ENCODE measurements around the gene LAIR1.
"Not testable (repeated sequence)": the region's sequence is repeated elsewhere in the genome, so short reads cannot be mapped to it uniquely, and the experiment has no call there.

Gene LAIR1

DNA sequence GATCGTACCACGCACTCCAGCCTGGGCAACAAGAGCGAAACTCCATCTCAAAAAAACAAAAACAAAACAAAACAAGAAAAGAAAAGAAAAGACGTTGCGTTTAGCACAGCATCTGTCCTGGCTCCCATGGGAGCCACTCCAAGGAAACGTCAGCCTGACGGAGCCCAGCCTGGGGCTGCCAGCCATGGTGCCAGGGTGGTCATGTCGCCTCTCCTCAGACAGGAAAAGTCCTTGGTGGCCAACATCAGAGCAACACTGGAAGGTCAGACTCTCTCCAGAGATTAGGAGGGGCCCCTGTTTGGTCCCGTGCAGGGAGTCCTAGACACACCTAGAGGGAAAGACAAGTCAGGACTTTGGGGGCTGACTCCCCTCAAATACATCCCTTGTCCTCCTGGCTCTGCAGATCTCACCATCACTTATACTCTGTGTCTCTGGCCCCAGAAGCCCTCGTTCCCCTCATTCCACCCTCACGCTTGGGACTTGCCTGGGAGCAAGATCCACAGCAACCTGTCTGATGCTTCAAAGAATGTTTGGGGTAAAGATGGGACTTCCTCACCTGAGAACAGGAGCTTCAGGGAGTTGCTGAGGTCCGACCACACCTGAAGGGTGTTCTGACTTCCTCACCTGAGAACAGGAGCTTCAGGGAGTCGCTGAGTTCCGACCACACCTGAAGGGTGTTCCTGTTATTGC lies 35.1 kb downstream of the LAIR1 start:
- in situ Hi-C loops (cut with HindIII; ENCODE audit: low pct_unique_long_range_greater_than_20kb, low sequenced_read_pairs), result no loop called here
- TF ChIP-seq JUND (IDR thresholded peaks at IDR 0.05; ENCODE audit: low read depth), result no peak
- no peak for DNase-seq (ENCODE audit: low read depth in 1 of 2, low spot score in 1 of 2)

DNA sequence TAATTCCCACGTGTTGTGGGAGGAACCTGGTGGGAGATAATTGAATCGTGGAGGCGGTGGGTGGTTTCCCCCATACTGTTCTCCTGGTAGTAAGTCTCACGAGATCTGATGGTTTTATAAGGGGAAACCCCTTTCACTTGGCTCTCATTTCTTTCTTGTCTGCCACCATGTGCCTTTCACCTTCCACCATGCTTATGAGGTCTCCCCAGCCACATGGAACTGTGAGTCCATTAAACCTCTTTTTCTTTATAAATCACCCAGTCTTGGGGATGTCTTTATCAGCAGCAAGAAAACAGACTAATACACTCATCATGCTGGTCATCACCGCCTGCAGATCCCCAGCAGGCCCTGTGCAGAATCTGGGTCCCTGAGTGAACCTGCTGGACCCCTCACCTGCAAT lies 36.0 kb downstream of the LAIR1 start:
- in situ Hi-C loops (cut with HindIII; ENCODE audit: low pct_unique_long_range_greater_than_20kb, low sequenced_read_pairs); DNase-seq (ENCODE audit: low read depth in 1 of 2, low spot score in 1 of 2): not testable (repeated sequence)

GRCh38 chr19:54325631-54326030 lies 39.1 kb downstream of the LAIR1 start:
- no peak for TF ChIP-seq JUND (IDR thresholded peaks at IDR 0.05; ENCODE audit: low read depth)
- DNase-seq (ENCODE audit: low read depth in 1 of 2, low spot score in 1 of 2), result no peak
- in situ Hi-C loops (cut with HindIII; ENCODE audit: low pct_unique_long_range_greater_than_20kb, low sequenced_read_pairs), result no loop called here

- peak in 1 of 2 experiments; percentile 52 for DNase-seq (ENCODE audit: low read depth in 1 of 2, low spot score in 1 of 2)
- in situ Hi-C loops (cut with HindIII; ENCODE audit: low pct_unique_long_range_greater_than_20kb, low sequenced_read_pairs), result no loop called here
- TF ChIP-seq JUND (IDR thresholded peaks at IDR 0.05; ENCODE audit: low read depth), result no peak
Measured at GRCh38 chr19:54325194-54325621, 39.5 kb downstream of the LAIR1 start.

GRCh38 chr19:54324071-54324470 lies 40.7 kb downstream of the LAIR1 start:
- no peak for DNase-seq (ENCODE audit: low read depth in 1 of 2, low spot score in 1 of 2)
- in situ Hi-C loops (cut with HindIII; ENCODE audit: low pct_unique_long_range_greater_than_20kb, low sequenced_read_pairs), result no loop called here
- TF ChIP-seq JUND (IDR thresholded peaks at IDR 0.05; ENCODE audit: low read depth), result no peak

DNA sequence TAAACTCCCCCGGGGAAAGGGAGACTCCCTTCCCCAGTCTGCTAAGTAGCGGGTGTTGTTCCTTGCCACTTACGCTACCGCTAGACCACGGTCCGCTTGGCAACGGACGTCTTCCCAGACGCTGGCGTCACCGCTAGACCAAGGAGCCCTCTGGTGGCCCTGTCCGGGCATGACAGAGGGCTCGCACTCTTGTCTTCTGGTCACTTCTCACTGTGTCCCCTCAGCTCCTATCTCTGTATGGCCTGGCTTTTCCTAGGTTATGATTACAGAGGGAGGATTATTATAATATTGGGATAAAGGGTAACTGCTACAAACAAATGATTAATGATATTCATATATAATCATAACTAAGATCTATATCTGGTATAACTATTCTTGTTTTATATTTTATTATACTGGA lies 41.8 kb downstream of the LAIR1 start:
- in situ Hi-C loops (cut with HindIII; ENCODE audit: low pct_unique_long_range_greater_than_20kb, low sequenced_read_pairs); DNase-seq (ENCODE audit: low read depth in 1 of 2, low spot score in 1 of 2): not testable (repeated sequence)

GRCh38 chr19:54322295-54322694 lies 42.4 kb downstream of the LAIR1 start:
- DNase-seq (ENCODE audit: low read depth in 1 of 2, low spot score in 1 of 2); in situ Hi-C loops (cut with HindIII; ENCODE audit: low pct_unique_long_range_greater_than_20kb, low sequenced_read_pairs): not testable (repeated sequence)

DNA sequence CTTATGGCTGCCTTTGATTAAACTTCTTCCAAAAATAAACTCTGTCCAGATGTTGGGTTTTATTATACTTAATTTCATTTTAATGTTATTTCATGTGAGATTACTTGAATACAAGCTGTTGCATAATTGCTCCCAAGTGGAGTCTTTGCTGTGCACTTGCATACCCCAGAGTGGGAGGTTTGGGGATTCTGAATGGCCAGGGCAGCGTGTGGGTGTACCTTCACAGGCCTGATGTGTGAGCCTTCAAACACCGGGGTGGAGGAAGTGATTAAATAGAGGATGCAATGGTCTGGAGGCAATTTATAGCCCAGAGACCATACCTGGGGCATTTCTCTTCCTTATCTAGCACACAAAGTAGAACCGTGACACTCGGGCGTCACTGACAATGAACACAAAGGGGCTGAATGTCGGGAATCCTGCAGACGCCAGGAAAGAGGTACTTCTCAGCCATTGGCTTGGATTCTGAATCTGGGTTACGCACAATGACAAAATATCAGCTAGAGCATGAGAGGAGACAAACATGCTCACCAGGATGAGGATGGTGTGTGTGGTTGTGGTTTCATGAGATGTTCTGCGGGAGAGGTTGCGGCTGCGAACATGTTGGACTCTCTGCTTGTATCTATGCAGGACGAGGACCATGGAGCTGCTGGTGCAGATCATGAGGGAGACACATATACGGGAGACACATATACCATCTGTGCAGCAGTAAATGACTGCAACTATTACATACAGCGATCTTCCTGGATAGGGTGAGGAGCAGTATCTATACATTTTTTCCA lies 44.6 kb downstream of the LAIR1 start:
- no peak for DNase-seq (ENCODE audit: low read depth in 1 of 2, low spot score in 1 of 2)
- in situ Hi-C loops (cut with HindIII; ENCODE audit: low pct_unique_long_range_greater_than_20kb, low sequenced_read_pairs), result no loop called here
- no peak for TF ChIP-seq JUND (IDR thresholded peaks at IDR 0.05; ENCODE audit: low read depth)

GRCh38 chr19:54319049-54319448 lies 45.7 kb downstream of the LAIR1 start:
- in situ Hi-C loops (cut with HindIII; ENCODE audit: low pct_unique_long_range_greater_than_20kb, low sequenced_read_pairs), result no loop called here
- TF ChIP-seq JUND (IDR thresholded peaks at IDR 0.05; ENCODE audit: low read depth), result no peak
- DNase-seq (ENCODE audit: low read depth in 1 of 2, low spot score in 1 of 2), result no peak

DNA sequence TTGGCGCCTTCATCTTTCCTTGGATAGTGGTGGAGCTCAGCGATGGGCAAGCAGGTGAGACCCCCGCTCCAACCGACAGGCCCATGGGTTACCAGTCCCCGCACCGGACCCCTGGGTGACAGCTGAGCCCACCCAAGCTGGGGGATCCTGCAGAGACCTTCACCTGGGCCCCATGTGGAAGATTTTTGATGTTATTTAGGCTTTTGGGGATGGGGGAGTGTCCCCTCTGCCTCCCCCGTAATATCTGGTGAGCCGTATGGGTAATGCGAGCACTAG lies 46.8 kb downstream of the LAIR1 start:
- no peak for DNase-seq (ENCODE audit: low read depth in 1 of 2, low spot score in 1 of 2)
- in situ Hi-C loops (cut with HindIII; ENCODE audit: low pct_unique_long_range_greater_than_20kb, low sequenced_read_pairs), result no loop called here
- no peak for TF ChIP-seq JUND (IDR thresholded peaks at IDR 0.05; ENCODE audit: low read depth)

DNA sequence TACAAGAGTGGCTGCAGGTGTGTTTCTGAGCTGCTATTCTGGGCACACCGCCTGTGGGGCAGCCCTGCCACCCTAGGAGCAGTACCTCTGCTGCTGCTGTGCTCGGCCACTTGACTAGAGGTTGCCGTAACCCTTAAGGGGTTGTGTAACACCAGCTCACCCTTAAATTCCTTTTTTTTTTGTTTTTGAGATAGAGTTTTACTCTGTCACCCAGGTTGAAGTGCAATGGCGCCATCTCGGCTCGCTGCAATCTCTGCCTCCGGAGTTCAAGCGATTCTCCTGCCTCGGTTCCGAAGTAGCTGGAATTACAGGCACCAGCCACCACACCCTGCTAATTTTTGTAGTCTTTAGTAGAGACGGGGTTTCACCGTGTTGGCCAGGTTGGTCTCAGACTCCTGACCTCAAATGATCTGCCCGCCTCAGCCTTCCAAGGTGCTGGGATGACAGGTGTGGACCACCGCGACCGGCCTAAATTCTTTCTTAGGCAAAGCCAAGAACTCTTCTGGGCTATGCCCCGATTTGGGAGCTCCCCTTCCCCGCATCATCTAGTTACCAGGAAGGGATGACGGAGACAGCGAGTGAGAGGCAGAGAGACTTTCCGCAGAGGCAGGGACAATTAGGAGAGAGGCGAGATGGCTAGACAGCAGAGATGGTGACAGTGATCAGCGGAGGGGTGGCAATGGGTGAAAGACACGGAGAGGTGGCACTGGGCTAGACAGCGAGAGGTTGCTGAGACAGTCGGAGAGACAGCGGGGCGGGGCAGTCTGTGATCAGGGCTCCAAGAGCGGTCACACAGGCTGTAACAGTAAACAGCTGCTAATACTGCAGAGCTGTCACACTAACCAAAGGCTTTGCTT lies 47.4 kb downstream of the LAIR1 start:
- in situ Hi-C loops (cut with HindIII; ENCODE audit: low pct_unique_long_range_greater_than_20kb, low sequenced_read_pairs), result no loop called here
- DNase-seq (ENCODE audit: low read depth in 1 of 2, low spot score in 1 of 2), result peak in 1 of 2 experiments; percentile 55
- no peak for TF ChIP-seq JUND (IDR thresholded peaks at IDR 0.05; ENCODE audit: low read depth)

GRCh38 chr19:54316746-54317107 lies 48.0 kb downstream of the LAIR1 start:
- DNase-seq (ENCODE audit: low read depth in 1 of 2, low spot score in 1 of 2), result peak in 1 of 2 experiments; percentile 91
- TF ChIP-seq JUND (IDR thresholded peaks at IDR 0.05; ENCODE audit: low read depth), result no peak
- in situ Hi-C loops (cut with HindIII; ENCODE audit: low pct_unique_long_range_greater_than_20kb, low sequenced_read_pairs), result no loop called here

- DNase-seq (ENCODE audit: low read depth in 1 of 2, low spot score in 1 of 2), result no peak
- in situ Hi-C loops (cut with HindIII; ENCODE audit: low pct_unique_long_range_greater_than_20kb, low sequenced_read_pairs), result no loop called here
- no peak for TF ChIP-seq JUND (IDR thresholded peaks at IDR 0.05; ENCODE audit: low read depth)
Measured at GRCh38 chr19:54315956-54316355, 48.8 kb downstream of the LAIR1 start.

All from T47D (cell line).